Tibial nerve (tissue), 4 donors: ENCODE results near the gene TTC24.

Experiments
- EP300 ChIP-seq, 2 donors: sonication (generic); formaldehyde crosslinking; IDR thresholded peaks; one replicate each; pipeline ENCODE4 v1.6.1; 2017; ENCODE audit warnings: antibody characterized with exemption in 2 of 2, mild to moderate bottlenecking in 1 of 2
- POLR2A ChIP-seq, 2 donors: fragments of 450-650 bp; IDR thresholded peaks; one replicate each; pipeline ENCODE4 v1.6.1; 2017; ENCODE audit warnings: antibody characterized with exemption in 2 of 2, mild to moderate bottlenecking in 2 of 2, moderate library complexity in 2 of 2
- TF ChIP-seq, protein P1 (sequence below), 5 experiments: fragments of 200-600 bp in 3 of 5; fragments of 450-650 bp in 2 of 5; sonication (generic) in 3 of 5; IDR thresholded peaks; one replicate each; pipeline ENCODE4 v1.5.1; 2016 to 2019; ENCODE audit warnings: antibody characterized with exemption in 5 of 5, mild to moderate bottlenecking in 3 of 5, moderate library complexity in 2 of 5

DNA sequence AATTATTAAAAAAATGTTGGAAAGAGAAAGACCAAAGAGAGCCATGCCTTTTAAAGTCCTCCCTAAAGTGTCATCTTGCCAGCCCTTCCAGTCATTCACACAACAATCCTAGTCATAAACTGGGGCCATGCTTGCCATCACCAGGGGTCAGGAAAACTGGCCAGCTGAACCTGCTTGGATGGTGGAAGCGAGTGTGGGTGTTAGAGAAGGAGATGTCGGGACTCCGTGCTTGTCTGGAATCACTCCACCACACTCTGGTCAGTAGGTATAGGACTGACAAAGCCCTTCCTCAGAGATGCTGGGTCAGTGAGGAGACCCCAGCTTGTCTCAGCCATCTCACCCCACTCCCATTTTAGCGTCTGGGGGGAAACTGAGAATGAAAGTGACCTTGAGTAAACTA lies 36.4 kb downstream of the TTC24 start:
- TF ChIP-seq POLR2A (IDR thresholded peaks at IDR 0.05) (no peak), EP300 (IDR thresholded peaks at IDR 0.05) (no peak)
- TF ChIP-seq, protein P1, sequence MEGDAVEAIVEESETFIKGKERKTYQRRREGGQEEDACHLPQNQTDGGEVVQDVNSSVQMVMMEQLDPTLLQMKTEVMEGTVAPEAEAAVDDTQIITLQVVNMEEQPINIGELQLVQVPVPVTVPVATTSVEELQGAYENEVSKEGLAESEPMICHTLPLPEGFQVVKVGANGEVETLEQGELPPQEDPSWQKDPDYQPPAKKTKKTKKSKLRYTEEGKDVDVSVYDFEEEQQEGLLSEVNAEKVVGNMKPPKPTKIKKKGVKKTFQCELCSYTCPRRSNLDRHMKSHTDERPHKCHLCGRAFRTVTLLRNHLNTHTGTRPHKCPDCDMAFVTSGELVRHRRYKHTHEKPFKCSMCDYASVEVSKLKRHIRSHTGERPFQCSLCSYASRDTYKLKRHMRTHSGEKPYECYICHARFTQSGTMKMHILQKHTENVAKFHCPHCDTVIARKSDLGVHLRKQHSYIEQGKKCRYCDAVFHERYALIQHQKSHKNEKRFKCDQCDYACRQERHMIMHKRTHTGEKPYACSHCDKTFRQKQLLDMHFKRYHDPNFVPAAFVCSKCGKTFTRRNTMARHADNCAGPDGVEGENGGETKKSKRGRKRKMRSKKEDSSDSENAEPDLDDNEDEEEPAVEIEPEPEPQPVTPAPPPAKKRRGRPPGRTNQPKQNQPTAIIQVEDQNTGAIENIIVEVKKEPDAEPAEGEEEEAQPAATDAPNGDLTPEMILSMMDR (IDR thresholded peaks at IDR 0.05): no peak
